Panc1 (cell line): ENCODE measurements around the gene PLEKHM2.

Source experiments
- POLR2AphosphoS5 ChIP-seq: IDR thresholded peaks from 2 replicates; pipeline ENCODE4 v1.6.1; 2012; ENCODE audit warnings: mild to moderate bottlenecking, low read depth, low read length, moderate library complexity
- SIN3A ChIP-seq: IDR thresholded peaks from 2 replicates; pipeline ENCODE4 v1.6.1; 2012; ENCODE audit warnings: low read depth, mild to moderate bottlenecking, low read length, moderate library complexity, borderline replicate concordance; ENCODE audit not compliant: insufficient read depth
- TCF7L2 ChIP-seq: IDR thresholded peaks from 2 replicates; pipeline ENCODE4 v1.6.1; 2011; ENCODE audit warnings: mild to moderate bottlenecking, low read depth, low read length, inconsistent platforms
- TF ChIP-seq, protein P1 (sequence below): fragments of 450-650 bp; IDR thresholded peaks from 2 replicates; pipeline ENCODE4 v1.5.1; 2017; ENCODE audit warnings: mild to moderate bottlenecking
- TF ChIP-seq, protein P2 (sequence below), 2 experiments: IDR thresholded peaks; 2 replicates each; pipeline ENCODE4 v1.6.1; 2011 to 2012; ENCODE audit warnings: low read depth in 2 of 2, control low read depth in 1 of 2, low read length in 1 of 2, mild to moderate bottlenecking in 1 of 2, moderate library complexity in 1 of 2; ENCODE audit not compliant: insufficient read depth in 1 of 2

DNA sequence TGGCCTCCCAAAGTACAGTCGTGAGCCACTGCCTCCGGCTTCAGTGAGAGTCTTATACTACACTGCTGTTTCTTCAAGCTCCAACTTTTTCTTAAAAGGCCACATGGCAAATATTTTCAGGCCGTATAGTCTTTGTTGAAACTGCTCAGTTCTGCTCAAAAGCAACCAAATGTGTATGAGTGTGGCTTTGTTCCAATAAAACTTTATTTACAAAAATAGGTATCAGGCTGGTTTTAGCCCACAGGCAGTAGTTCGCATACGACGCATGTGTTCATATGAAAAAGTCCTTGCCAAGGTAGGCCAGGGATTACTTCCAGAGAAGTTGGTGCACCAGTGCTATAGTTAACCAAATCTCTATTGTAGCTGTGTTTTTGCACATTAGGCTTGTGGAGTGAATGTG is 6.2 kb downstream of the PLEKHM2 start:
- TF ChIP-seq, protein P1, sequence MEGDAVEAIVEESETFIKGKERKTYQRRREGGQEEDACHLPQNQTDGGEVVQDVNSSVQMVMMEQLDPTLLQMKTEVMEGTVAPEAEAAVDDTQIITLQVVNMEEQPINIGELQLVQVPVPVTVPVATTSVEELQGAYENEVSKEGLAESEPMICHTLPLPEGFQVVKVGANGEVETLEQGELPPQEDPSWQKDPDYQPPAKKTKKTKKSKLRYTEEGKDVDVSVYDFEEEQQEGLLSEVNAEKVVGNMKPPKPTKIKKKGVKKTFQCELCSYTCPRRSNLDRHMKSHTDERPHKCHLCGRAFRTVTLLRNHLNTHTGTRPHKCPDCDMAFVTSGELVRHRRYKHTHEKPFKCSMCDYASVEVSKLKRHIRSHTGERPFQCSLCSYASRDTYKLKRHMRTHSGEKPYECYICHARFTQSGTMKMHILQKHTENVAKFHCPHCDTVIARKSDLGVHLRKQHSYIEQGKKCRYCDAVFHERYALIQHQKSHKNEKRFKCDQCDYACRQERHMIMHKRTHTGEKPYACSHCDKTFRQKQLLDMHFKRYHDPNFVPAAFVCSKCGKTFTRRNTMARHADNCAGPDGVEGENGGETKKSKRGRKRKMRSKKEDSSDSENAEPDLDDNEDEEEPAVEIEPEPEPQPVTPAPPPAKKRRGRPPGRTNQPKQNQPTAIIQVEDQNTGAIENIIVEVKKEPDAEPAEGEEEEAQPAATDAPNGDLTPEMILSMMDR: no peak
- no peak for TF ChIP-seq SIN3A
- no peak for TF ChIP-seq POLR2AphosphoS5
- TF ChIP-seq, protein P2, sequence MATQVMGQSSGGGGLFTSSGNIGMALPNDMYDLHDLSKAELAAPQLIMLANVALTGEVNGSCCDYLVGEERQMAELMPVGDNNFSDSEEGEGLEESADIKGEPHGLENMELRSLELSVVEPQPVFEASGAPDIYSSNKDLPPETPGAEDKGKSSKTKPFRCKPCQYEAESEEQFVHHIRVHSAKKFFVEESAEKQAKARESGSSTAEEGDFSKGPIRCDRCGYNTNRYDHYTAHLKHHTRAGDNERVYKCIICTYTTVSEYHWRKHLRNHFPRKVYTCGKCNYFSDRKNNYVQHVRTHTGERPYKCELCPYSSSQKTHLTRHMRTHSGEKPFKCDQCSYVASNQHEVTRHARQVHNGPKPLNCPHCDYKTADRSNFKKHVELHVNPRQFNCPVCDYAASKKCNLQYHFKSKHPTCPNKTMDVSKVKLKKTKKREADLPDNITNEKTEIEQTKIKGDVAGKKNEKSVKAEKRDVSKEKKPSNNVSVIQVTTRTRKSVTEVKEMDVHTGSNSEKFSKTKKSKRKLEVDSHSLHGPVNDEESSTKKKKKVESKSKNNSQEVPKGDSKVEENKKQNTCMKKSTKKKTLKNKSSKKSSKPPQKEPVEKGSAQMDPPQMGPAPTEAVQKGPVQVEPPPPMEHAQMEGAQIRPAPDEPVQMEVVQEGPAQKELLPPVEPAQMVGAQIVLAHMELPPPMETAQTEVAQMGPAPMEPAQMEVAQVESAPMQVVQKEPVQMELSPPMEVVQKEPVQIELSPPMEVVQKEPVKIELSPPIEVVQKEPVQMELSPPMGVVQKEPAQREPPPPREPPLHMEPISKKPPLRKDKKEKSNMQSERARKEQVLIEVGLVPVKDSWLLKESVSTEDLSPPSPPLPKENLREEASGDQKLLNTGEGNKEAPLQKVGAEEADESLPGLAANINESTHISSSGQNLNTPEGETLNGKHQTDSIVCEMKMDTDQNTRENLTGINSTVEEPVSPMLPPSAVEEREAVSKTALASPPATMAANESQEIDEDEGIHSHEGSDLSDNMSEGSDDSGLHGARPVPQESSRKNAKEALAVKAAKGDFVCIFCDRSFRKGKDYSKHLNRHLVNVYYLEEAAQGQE (IDR thresholded peaks at IDR 0.05; ENCODE audit: insufficient read depth in 1 of 2, low read depth in 2 of 2, low read length in 1 of 2): no peak
- no peak for TF ChIP-seq TCF7L2
